ENCODE results near the gene NGLY1. TPM values are rescaled to one million over a fixed set of nuclear protein-coding genes. Genes with fewer than 3 reads are reported as not detected.

The NGLY1 gene
- total RNA-seq, 1 experiment from 2014 or later: 29.4 TPM

DNA sequence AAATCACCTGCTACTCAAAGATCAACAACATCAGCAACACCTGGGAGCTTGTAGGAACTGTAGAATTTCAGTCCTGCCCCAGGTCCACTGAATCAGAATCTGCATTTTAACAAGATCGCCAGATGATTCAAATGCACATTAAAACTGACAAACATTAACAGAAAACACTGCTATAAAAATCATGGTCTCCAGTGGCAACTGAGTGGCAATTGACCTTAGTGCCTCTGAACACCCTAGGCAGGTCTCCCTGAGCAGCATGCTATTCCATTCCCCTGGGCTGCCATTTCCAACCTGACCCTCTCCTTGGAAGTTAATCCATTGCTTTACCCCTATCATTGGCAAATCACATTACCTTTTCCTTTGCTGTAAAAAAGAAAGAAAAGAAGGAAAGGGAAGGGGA, 95.5 kb downstream of the NGLY1 start:
- TF ChIP-seq EZH2 (IDR thresholded peaks at IDR 0.05; ENCODE audit: low read depth): no peak
- TF ChIP-seq, protein P1, sequence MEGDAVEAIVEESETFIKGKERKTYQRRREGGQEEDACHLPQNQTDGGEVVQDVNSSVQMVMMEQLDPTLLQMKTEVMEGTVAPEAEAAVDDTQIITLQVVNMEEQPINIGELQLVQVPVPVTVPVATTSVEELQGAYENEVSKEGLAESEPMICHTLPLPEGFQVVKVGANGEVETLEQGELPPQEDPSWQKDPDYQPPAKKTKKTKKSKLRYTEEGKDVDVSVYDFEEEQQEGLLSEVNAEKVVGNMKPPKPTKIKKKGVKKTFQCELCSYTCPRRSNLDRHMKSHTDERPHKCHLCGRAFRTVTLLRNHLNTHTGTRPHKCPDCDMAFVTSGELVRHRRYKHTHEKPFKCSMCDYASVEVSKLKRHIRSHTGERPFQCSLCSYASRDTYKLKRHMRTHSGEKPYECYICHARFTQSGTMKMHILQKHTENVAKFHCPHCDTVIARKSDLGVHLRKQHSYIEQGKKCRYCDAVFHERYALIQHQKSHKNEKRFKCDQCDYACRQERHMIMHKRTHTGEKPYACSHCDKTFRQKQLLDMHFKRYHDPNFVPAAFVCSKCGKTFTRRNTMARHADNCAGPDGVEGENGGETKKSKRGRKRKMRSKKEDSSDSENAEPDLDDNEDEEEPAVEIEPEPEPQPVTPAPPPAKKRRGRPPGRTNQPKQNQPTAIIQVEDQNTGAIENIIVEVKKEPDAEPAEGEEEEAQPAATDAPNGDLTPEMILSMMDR (conservative IDR thresholded peaks at IDR 0.05): no peak
- ChIA-PET CTCF (no interaction called here), POLR2A (ENCODE audit: unreplicated experiment) (no interaction called here)

DNA sequence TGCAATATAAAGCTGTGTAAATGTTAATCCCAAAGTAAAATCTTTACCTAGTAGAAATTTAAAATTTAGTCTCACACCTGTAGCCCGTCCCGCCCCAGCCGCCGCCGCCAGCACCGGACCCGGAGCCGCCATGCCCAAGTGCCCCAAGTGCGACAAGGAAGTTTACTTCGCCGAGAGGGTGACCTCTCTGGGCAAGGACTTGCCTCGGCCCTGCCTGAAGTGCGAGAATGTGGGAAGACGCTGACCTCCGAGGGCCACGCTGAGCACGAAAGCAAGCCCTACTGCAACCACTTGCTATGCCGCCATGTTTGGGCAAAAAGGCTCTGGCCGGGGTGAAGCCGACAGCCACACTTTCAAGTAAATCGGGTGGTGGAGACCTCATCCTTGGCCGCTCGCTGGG, 96.5 kb downstream of the NGLY1 start:
- no TSS peak for BruUV-seq (replicated peaks)
- DNase-seq: no peak
- Histone ChIP-seq H4K20me1 (ENCODE audit: insufficient read depth) (no peaks in the 10 kb centered on the region), H2AFZ (no peak overlapping the region), H3K9me2 (ENCODE audit: insufficient read depth) (no peaks in the 10 kb centered on the region), H3K4me2 (no peak overlapping the region), H3K9me3 (ENCODE audit: insufficient read depth, low read depth) (no peaks in the 10 kb centered on the region), H3K36me3 (ENCODE audit: low read depth) (no peaks in the 10 kb centered on the region), H3K4me1 (replicated peaks; ENCODE audit: insufficient read depth) (no peaks in the 10 kb centered on the region), H3K27ac (no peak overlapping the region), H3K4me3 (no peak overlapping the region), H3F3A (ENCODE audit: insufficient read depth, low read depth) (no peaks in the 10 kb centered on the region), H3K27me3 (ENCODE audit: insufficient read depth, low read depth) (no peaks in the 10 kb centered on the region), H3K79me2 (ENCODE audit: low read depth) (no peaks in the 10 kb centered on the region)
- intact Hi-C loops (cut with micrococcal nuclease; ENCODE audit: unreplicated experiment): no loop called here
- TF ChIP-seq, protein P1 (conservative IDR thresholded peaks at IDR 0.05): no peak
- no peak for TF ChIP-seq EZH2 (IDR thresholded peaks at IDR 0.05; ENCODE audit: low read depth)
- ChIA-PET POLR2A (ENCODE audit: unreplicated experiment) (no interaction called here), CTCF (no interaction called here)

More for the DNA sequence above, 95.5 kb downstream of the NGLY1 start:
- no peak overlapping the region for H3K27ac ChIP-seq
- no peaks in the 10 kb centered on the region for H3K79me2 ChIP-seq (ENCODE audit: low read depth)
- no peak overlapping the region for H3K4me2 ChIP-seq
- no peaks in the 10 kb centered on the region for H3K9me2 ChIP-seq (ENCODE audit: insufficient read depth)
- no peaks in the 10 kb centered on the region for H3K9me3 ChIP-seq (ENCODE audit: insufficient read depth, low read depth)
- no TSS peak for BruUV-seq (replicated peaks)
- no peaks in the 10 kb centered on the region for H3K36me3 ChIP-seq (ENCODE audit: low read depth)
- no peaks in the 10 kb centered on the region for H3F3A ChIP-seq (ENCODE audit: insufficient read depth, low read depth)
- no peaks in the 10 kb centered on the region for H3K27me3 ChIP-seq (ENCODE audit: insufficient read depth, low read depth)
- no peak overlapping the region for H3K4me3 ChIP-seq
- intact Hi-C loops (cut with micrococcal nuclease; ENCODE audit: unreplicated experiment): no loop called here
- H3K4me1 ChIP-seq (replicated peaks; ENCODE audit: insufficient read depth): no peaks in the 10 kb centered on the region
- no peaks in the 10 kb centered on the region for H4K20me1 ChIP-seq (ENCODE audit: insufficient read depth)
- DNase-seq: no peak
- no peak overlapping the region for H2AFZ ChIP-seq

DNA sequence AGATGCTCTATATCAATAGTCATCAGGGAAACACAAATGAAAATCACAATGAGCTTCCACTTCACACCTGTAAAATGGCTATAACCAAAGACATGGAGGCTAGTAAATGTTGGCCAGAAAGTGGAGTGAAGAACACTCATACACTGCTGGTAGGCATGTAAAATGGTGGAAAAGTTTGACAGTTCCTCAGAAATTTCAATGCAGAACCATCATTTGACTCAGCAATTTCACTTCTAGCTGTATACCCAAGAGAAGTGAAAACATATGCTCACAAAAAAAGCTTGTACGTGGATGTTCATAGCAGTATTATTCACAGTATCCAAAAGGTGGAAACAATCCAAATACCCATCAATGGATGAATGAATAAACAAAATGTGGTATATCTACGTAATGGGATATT, 99.4 kb downstream of the NGLY1 start:
- Histone ChIP-seq H3K27ac (no peak overlapping the region), H2AFZ (no peak overlapping the region), H3K9me2 (ENCODE audit: insufficient read depth) (no peaks in the 10 kb centered on the region), H3K27me3 (ENCODE audit: insufficient read depth, low read depth) (no peaks in the 10 kb centered on the region), H3K9me3 (ENCODE audit: insufficient read depth, low read depth) (no peaks in the 10 kb centered on the region), H3K4me2 (no peak overlapping the region), H3F3A (ENCODE audit: insufficient read depth, low read depth) (no peaks in the 10 kb centered on the region), H3K4me1 (replicated peaks; ENCODE audit: insufficient read depth) (no peaks in the 10 kb centered on the region), H4K20me1 (ENCODE audit: insufficient read depth) (no peaks in the 10 kb centered on the region), H3K36me3 (ENCODE audit: low read depth) (no peaks in the 10 kb centered on the region), H3K4me3 (no peak overlapping the region), H3K79me2 (ENCODE audit: low read depth) (no peaks in the 10 kb centered on the region)
- CTCF ChIA-PET: no interaction called here
- no peak for DNase-seq
- POLR2A ChIA-PET (ENCODE audit: unreplicated experiment): no interaction called here
- intact Hi-C loops (cut with micrococcal nuclease; ENCODE audit: unreplicated experiment): no loop called here
- TF ChIP-seq EZH2 (IDR thresholded peaks at IDR 0.05; ENCODE audit: low read depth): no peak
- TF ChIP-seq, protein P1 (conservative IDR thresholded peaks at IDR 0.05): no peak
- no TSS peak for BruUV-seq (replicated peaks)
